Neural cell (in vitro differentiated cells): ENCODE measurements around the gene DNAJC18.

Experiments
- CTCF ChIP-seq: fragments of 450-650 bp; IDR thresholded peaks from 2 replicates; pipeline ENCODE4 v1.5.1; 2014; ENCODE audit warnings: antibody characterized with exemption, mild to moderate bottlenecking, moderate library complexity; ENCODE audit not compliant: poor library complexity, severe bottlenecking
- EP300 ChIP-seq: fragments of 450-650 bp; conservative IDR thresholded peaks from 2 replicates; pipeline ENCODE4 v1.6.1; 2014; ENCODE audit warnings: antibody characterized with exemption, mild to moderate bottlenecking, moderate library complexity; ENCODE audit not compliant: poor library complexity, severe bottlenecking
- EZH2 ChIP-seq: fragments of 200-600, 300-800 bp; shearing (Covaris generic), sonication (generic); IDR thresholded peaks from 2 replicates; pipeline ENCODE4 v1.6.1; 2014; ENCODE audit warnings: antibody characterized with exemption, low read length, borderline replicate concordance, mild to moderate bottlenecking; ENCODE audit not compliant: insufficient read depth, poor library complexity, severe bottlenecking
- MXI1 ChIP-seq: fragments of 450-650 bp; conservative IDR thresholded peaks from 2 replicates; pipeline ENCODE4 v1.6.1; 2014; ENCODE audit warnings: antibody characterized with exemption, mild to moderate bottlenecking; ENCODE audit not compliant: poor library complexity, severe bottlenecking
- POLR2AphosphoS5 ChIP-seq: IDR thresholded peaks from 2 replicates; pipeline ENCODE4 v1.6.1; 2012
- RAD21 ChIP-seq: fragments of 450-650 bp; conservative IDR thresholded peaks from 2 replicates; pipeline ENCODE4 v1.6.1; 2014; ENCODE audit warnings: antibody characterized with exemption, mild to moderate bottlenecking, moderate library complexity
- REST ChIP-seq: IDR thresholded peaks from 2 replicates; pipeline ENCODE4 v1.6.1; 2012; ENCODE audit warnings: borderline replicate concordance
- SMC3 ChIP-seq: fragments of 450-650 bp; conservative IDR thresholded peaks from 2 replicates; pipeline ENCODE4 v1.6.1; 2014; ENCODE audit warnings: antibody characterized with exemption, mild to moderate bottlenecking, moderate library complexity; ENCODE audit not compliant: poor library complexity
- TAF1 ChIP-seq: IDR thresholded peaks from 2 replicates; pipeline ENCODE4 v1.6.1; 2012; ENCODE audit warnings: low read depth

- no peak for TF ChIP-seq CTCF
- TF ChIP-seq RAD21 = no peak
- no peak for TF ChIP-seq EZH2
- no peak for TF ChIP-seq EP300
- TF ChIP-seq REST = no peak
- TF ChIP-seq POLR2AphosphoS5 = no peak
- no peak for TF ChIP-seq TAF1
- TF ChIP-seq MXI1 = no peak
- TF ChIP-seq SMC3 = no peak
Measured at GRCh38 chr5:139470821-139471300, 31.5 kb upstream of the DNAJC18 start, which contains the start of gene SMIM33.
